ENCODE measurements around the gene SLC1A7.
A peak's percentile ranks its signal among the peaks of the same experiment; 100 is the strongest.

SLC1A7 gene

GRCh38 chr1:53114581-53115400 is 27.6 kb downstream of the SLC1A7 start:
- DNase-seq: no peak

GRCh38 chr1:53114090-53114489 is 28.3 kb downstream of the SLC1A7 start:
- DNase-seq: no peak

GRCh38 chr1:53112861-53113260 is 29.6 kb downstream of the SLC1A7 start:
- no peak for DNase-seq

- no peak for DNase-seq
These were observed 30.1 kb downstream of the SLC1A7 start for GRCh38 chr1:53112271-53112774.

- no peak for DNase-seq
These were observed 30.7 kb downstream of the SLC1A7 start for GRCh38 chr1:53111693-53112092.

- no peak for DNase-seq
These were observed 31.3 kb downstream of the SLC1A7 start for GRCh38 chr1:53111073-53111556.

- peak; percentile 42 for DNase-seq
These were observed 31.9 kb downstream of the SLC1A7 start for GRCh38 chr1:53110370-53111072.

- no peak for DNase-seq
These were observed 33.5 kb downstream of the SLC1A7 start for GRCh38 chr1:53108646-53109580.

- DNase-seq: no peak
These were observed 34.7 kb downstream of the SLC1A7 start for GRCh38 chr1:53107570-53108322.

- no peak for DNase-seq
These were observed 35.3 kb downstream of the SLC1A7 start for GRCh38 chr1:53107090-53107489.

GRCh38 chr1:53104289-53104913 is 38.0 kb downstream of the SLC1A7 start:
- DNase-seq: no peak

GRCh38 chr1:53094533-53094919 is 47.9 kb downstream of the SLC1A7 start:
- no peak for DNase-seq

- DNase-seq: no peak
These were observed 48.5 kb downstream of the SLC1A7 start for GRCh38 chr1:53093778-53094532.

- DNase-seq: no peak
These were observed 49.0 kb downstream of the SLC1A7 start for GRCh38 chr1:53093451-53093754.

GRCh38 chr1:53092659-53093450 is 49.6 kb downstream of the SLC1A7 start:
- no peak for DNase-seq

- no peak for DNase-seq
These were observed 50.4 kb downstream of the SLC1A7 start for GRCh38 chr1:53091841-53092645.

GRCh38 chr1:53090227-53091147 is 52.0 kb downstream of the SLC1A7 start:
- DNase-seq: no peak

Measured in hematopoietic multipotent progenitor cell treated with erythropoietin and hydrocortisone succinate and interleukin-3 and kit ligand, for 6 days (in vitro differentiated cells).